GM18499 (cell line): ENCODE data around the gene PHF1.
"Not testable (repeated sequence)": the region's sequence is repeated elsewhere in the genome, so short reads cannot be mapped to it uniquely, and the experiment has no call there.

Experiments used
- ATAC-seq: cut with Tn5 transposase; IDR thresholded peaks from one replicate; pipeline ENCODE4 v1.9.1; 2021; ENCODE audit warnings: moderate number of reproducible peaks; ENCODE audit not compliant: insufficient read depth, unreplicated experiment

Gene PHF1

GRCh38 chr6:33410711-33411631 lies at the start of gene PHF1:
Gene PHF1 (plus strand): TSS chr6:33411014. CDS start chr6:33412264, 1,250 bp downstream.
- no peak for ATAC-seq

GRCh38 chr6:33363486-33363885 lies 47.3 kb upstream of the PHF1 start:
- ATAC-seq, result not testable (repeated sequence)

DNA sequence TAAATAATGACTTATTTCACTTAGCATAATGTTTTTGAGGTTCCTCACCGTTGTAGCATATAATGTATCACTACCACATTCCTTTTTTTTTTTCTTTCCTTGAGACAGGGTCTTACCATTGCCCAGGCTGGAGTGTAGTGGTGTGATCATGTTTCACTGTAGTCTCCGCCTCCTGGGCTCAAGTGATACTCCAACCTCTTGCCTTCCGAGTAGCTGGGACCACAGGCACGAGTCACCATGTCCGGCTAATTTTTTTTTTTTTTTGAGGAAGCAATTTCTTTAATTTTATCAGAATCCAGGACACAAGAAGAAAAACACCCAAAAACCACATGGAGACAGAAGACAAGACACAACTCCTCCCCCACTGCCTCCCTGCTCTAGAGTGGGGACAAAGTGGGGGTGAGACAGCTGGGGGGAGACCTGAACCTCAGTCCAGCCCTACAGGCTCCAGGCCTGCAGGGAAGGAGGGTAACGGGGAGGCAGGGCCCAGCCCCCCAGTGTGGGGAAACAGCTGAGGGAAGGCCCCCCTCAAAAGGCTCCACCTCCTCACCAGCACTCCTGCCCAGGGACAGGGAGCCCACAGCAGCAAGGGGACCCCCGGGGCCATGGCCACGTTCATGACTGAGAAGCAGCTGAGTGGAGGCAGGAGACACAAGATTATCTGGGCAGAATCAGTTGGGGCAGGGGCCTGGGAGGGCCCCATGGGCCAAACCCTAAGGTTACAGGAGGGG lies 46.2 kb upstream of the PHF1 start:
- not testable (repeated sequence) for ATAC-seq

- not testable (repeated sequence) for ATAC-seq
These were observed 45.4 kb upstream of the PHF1 start for GRCh38 chr6:33365206-33365971.

DNA sequence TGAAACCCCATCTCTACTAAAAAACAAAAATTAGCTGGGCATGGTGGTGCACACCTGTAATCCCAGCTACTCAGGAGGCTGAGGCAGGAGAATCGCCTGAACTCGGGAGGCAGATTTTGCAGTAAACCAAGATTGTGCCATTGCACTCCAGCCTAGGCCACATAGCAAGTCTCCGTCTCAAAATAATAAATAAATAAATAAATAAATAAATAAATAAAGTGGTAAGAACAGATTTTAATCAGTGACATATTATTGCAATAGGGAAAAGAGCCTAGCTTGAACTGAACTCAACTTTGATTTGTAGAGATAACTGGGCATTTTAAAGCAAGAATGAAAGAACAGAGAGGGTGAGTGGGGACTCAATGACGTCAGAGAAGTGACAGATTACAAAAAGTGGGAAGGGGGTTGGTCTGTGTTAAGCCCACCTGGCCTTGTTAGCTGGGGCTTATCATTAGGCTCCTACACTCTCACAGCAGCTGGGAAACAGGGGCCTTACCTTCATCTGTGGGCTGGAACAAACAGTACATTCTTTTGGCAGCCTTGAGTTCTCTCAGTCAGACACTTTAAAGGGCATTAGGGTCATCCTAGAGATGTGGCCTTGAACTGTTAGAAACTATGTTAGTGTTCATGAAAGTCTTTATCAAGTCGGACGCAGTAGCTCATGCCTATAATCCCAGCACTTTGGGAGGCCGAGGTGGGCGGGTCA lies 43.7 kb upstream of the PHF1 start:
- ATAC-seq, result no peak

DNA sequence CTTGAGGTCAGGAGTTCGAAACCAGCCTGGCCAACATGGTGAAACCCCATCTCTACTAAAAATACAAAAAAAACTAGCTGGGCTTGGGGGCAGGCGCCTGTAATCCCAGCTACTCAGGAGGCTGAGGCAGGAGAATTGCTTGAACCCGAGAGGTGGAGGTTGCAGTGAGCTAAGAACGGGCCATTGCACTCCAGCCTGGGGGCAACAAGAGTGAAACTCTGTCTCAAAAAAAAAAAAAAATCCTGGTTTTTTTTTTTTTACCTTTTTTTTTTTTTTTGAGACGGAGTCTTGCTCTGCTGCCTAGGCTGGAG lies 43.1 kb upstream of the PHF1 start:
- ATAC-seq, result not testable (repeated sequence)

- ATAC-seq, result not testable (repeated sequence)
These were observed 38.9 kb upstream of the PHF1 start for GRCh38 chr6:33371901-33372300.

DNA sequence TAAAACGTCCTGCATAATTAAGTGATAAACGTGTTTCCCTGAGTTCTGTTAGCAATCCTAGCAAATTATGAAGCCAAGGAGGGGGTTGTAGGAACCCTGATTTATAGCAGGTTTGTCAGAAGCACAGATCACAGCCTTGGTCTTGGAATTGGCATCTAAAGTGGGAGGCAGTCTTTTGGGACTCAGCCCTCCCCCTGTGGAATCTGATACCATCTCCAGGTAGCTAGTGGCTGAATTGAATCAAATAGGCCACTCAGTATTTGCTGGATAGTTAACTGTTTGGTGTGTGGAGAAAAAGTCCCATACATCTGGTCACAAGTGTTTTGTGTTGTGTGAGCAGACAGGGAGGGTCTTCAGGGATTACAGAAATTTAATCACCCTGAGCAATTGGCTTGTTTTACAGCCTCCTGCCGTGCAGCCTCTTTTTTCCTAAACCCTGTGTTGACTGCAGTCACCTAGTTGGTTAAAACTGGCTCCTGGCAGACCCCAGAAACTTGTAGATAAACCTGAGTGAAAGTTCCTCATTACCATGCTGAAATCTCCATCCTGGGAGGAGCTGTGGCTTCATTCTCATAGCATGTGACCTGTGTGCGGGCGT lies 38.2 kb upstream of the PHF1 start:
- no peak for ATAC-seq

GRCh38 chr6:33373960-33374910 lies 36.6 kb upstream of the PHF1 start:
- ATAC-seq, result no peak

DNA sequence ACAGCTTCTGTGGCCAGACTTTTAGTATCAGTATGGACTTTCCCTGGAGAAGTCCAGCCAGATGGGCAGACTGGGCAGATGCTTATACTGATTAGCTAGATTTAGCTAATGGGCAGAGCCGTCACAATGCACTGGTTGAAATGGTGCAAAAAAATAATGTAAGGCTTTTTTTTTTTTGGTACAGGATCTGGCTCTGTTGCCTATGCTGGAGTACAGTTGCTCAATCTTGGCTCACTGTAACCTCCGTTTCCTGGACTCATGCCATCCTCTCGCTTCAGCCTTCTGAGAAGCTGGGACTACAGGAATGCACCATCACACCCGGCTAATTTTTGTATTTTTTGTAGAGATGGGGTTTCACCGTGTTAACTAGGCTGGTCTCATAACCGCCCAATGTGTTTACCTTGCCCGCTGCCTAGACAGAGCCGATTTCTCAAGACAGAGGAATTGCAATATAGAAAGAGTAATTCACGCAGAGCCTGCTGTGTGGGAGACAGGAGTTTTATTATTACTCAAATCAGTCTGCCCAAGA lies 35.6 kb upstream of the PHF1 start:
- no peak for ATAC-seq

- no peak for ATAC-seq
These were observed 33.6 kb upstream of the PHF1 start for GRCh38 chr6:33377171-33377570.

DNA sequence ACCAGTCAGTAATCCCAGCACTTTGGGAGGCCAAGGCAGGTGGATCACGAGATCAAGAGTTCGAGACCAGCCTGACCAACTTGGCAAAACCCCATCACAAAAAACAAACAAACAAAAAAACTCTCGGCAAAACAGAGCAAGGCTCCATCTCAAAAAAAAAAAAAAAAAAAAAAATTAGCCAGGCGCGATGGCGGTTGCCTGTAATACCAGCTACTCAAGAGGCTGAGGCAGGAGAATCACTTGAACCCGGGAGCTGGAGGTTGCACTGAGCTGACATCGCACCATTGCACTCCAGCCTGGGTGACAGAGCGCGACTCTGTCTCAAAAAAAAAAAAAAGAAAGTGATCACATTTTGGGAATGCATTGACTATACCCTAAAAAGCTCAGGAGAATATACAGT lies 31.6 kb upstream of the PHF1 start:
- ATAC-seq, result not testable (repeated sequence)

GRCh38 chr6:33380272-33380981 lies 30.4 kb upstream of the PHF1 start:
- ATAC-seq, result no peak

DNA sequence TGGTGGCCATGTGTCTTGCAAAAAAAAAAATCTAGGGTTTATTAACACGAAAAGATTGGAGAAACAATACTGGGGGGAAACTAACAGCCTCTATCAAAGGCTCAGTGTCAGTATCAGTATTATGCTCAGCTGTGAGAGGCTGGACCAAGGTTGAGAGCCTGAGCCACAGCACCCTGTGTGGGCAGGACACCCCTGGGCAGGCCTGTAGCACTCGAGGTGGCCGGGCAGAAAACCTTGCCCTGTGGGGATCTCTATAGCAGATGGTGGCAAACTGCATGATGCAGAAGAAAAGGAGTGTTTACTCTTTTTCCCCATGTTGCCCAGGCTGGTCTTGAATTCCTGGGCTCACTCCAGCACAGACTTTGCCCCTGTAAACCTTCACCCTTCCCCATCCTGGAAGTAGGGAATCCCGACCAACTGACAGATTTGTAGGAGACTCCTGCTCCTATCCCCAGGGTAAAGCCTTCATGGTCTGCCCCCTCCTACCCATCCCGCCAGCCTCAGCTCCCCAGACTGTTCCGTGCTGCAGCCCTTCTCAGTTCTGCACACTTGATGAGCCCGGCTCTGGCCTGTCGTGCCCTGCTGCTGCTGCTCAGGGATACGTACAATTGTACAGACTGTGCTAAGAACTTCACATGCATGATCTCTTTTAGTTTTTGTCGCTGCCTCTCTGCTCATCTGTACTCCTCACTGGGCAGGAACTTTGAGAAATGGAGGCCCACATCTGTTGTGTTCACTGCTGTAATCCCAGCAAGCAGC lies 27.2 kb upstream of the PHF1 start:
- no peak for ATAC-seq

DNA sequence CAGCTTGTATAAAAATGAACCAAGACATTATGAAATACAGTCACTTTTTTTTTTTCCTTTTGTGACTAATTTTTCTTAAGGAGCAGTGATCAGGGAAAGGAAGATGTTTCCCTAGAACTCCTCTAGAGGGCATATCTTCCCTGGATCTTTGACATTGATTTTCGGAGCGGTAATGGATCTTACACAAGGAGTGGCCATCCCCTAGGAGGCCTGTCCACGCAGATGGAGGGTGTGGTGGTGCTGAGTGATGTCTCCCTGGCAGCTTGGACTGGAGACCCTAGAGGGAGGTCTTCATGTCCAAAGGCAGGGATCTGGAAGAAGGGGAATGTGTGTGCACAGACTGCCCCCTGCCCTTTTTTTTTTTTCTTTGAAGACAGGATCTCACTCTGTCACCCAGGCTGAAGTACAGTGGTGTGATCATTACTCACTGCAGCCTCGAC lies 26.2 kb upstream of the PHF1 start:
- ATAC-seq, result no peak

DNA sequence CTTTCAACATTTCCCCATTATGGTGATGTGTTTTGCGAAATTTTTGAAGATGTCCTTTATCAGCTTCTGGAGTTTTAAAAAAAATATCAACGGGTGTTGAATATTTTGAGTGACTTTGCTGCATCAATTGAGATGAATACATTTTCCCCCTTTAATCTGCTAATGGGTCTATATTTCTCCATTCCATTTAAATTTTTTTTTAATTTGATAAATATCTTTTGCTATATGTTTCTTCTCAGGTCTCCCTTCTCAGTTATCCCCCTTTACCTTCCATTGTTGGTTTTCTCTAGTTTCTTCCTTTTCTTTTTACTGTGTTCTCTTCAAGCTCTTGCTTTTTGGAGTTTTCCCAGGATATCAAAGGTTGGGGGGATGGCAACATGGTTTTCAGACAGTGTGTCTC lies 20.6 kb upstream of the PHF1 start:
- ATAC-seq, result no peak

DNA sequence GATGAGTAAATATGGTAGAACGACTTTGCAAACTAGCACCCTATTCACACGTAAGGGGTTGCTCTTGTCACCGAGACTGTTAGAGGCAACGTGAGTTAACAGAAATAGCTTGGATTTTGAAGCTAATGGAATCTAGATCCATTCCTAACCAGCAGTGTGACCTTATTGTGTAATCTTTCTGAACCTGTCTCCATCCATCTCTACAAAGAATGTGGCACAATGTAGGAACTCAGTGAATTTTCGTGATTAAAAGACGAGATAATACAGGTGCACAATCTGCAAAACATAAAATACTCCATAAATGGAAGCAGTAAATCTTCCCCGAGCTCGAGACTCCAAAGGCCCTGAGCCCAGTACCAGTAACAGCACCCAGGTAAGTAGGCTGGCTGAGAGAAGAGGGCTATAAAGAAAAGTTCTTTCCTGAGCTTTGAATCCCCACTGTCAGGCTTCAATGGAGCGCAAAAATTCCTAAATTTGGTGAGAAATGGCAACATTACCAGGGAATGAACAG lies 20.0 kb upstream of the PHF1 start:
- ATAC-seq, result no peak
